Measurements from ENCODE around the gene NR1H4.

- TF ChIP-seq, protein P1, sequence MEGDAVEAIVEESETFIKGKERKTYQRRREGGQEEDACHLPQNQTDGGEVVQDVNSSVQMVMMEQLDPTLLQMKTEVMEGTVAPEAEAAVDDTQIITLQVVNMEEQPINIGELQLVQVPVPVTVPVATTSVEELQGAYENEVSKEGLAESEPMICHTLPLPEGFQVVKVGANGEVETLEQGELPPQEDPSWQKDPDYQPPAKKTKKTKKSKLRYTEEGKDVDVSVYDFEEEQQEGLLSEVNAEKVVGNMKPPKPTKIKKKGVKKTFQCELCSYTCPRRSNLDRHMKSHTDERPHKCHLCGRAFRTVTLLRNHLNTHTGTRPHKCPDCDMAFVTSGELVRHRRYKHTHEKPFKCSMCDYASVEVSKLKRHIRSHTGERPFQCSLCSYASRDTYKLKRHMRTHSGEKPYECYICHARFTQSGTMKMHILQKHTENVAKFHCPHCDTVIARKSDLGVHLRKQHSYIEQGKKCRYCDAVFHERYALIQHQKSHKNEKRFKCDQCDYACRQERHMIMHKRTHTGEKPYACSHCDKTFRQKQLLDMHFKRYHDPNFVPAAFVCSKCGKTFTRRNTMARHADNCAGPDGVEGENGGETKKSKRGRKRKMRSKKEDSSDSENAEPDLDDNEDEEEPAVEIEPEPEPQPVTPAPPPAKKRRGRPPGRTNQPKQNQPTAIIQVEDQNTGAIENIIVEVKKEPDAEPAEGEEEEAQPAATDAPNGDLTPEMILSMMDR (IDR thresholded peaks at IDR 0.05), result no peak
- no peak for TF ChIP-seq POLR2A (IDR thresholded peaks at IDR 0.05; ENCODE audit: low read depth)
Observed at GRCh38 chr12:100458191-100458590, 15.5 kb upstream of the NR1H4 start.
